ENCODE measurements around the gene USP20. TPM values are rescaled to one million over a fixed set of nuclear protein-coding genes. Genes with fewer than 3 reads are reported as not detected.
"Not testable (repeated sequence)": the region's sequence is repeated elsewhere in the genome, so short reads cannot be mapped to it uniquely, and the experiment has no call there.

USP20 gene
- total RNA-seq, result 10 to 100 TPM; 11.5 to 18.5 (median 15.5) TPM

DNA sequence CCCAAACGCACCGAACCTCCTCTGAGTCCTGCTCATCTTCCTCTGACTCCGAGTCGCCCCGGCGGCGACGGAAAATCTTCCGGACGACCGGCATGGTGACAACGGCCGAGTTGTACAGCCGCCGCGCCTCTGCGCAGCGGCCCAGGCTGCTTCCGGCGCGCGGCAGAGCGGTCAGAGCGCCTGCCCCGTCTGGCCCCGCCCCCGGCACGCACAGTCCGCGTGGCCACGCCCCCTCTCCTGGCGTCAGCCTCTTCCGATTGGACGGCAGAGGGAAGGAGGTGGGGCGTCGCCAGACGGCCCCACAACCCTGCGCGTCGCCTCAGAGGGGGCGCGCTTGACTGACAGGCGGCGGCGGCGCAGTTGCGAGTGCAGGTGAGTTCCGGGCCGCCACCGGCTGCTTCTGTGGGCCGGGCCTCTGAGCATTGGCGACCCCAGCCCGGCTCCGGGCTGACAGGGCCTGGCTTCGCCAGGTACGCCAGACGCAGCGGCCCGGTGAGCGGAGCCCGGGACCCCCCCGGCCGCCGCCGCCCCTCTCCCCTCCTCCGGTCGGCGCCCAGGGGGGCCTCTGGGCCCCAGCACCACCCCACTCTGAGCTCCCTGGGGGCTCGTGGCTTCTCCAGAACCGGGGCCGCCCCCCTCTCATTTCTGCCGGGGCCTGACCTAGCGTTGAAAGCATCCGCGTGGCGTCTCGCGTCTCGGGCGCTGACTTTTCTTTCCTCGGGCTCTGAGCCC, at the start of gene USP20, which contains the start of gene C9orf78:
Gene USP20, plus strand, starts transcription at position 331 of the 732 bp plus-strand sequence. CDS start 17,098 bp downstream, outside the sequence.
Gene C9orf78, minus strand, starts transcription at position 148 of the 732 bp plus-strand sequence. Its CDS starts 54 bp downstream, at position 94.
- DNase-seq (ENCODE audit: low spot score), result peak; percentile 87
- TF ChIP-seq, protein P1, sequence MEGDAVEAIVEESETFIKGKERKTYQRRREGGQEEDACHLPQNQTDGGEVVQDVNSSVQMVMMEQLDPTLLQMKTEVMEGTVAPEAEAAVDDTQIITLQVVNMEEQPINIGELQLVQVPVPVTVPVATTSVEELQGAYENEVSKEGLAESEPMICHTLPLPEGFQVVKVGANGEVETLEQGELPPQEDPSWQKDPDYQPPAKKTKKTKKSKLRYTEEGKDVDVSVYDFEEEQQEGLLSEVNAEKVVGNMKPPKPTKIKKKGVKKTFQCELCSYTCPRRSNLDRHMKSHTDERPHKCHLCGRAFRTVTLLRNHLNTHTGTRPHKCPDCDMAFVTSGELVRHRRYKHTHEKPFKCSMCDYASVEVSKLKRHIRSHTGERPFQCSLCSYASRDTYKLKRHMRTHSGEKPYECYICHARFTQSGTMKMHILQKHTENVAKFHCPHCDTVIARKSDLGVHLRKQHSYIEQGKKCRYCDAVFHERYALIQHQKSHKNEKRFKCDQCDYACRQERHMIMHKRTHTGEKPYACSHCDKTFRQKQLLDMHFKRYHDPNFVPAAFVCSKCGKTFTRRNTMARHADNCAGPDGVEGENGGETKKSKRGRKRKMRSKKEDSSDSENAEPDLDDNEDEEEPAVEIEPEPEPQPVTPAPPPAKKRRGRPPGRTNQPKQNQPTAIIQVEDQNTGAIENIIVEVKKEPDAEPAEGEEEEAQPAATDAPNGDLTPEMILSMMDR (IDR thresholded peaks at IDR 0.05), result no peak
- peak; percentile 99 for ATAC-seq (ENCODE audit: low FRiP score)

DNA sequence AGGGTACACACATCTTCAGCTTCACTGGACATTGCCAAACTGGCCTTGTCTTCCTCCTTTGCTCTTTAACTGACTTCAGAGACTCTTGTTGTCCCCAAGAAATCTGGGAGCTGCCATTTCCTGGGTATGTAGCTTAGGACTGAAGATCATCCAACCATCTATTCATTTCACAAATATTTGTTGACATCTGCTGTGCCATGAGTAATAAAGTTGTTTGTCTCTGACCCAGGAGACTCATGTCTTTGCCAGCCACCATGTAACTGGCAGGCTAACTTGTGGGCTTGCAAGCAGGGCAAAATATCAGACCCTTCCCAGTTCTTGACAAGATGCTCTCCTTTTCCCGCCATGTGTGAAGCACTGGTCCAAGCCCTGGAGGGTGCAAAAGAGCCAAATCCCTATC, 49.4 kb upstream of the USP20 start:
- TF ChIP-seq, protein P1 (IDR thresholded peaks at IDR 0.05), result no peak
- no peak for ATAC-seq (ENCODE audit: low FRiP score)
- DNase-seq (ENCODE audit: low spot score), result no peak

DNA sequence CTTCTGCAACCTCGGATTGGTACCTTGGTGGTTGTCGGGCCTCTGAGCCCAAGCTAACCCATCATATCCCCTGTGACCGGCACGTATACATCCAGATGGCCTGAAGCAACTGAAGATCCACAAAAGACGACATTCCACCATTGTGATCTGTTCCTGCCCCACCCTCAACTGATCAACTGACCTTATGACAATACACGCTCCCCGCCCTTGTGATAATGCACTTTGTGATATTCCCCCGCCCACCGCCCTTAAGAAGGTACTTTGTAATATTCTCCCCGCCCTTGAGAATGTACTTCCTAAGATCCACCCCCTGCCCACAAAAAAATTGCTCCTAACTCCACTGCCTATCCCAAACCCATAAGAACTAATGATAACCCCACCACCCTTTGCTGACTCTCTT, 48.8 kb upstream of the USP20 start:
- no peak for DNase-seq (ENCODE audit: low spot score)
- TF ChIP-seq, protein P1 (IDR thresholded peaks at IDR 0.05), result no peak
- no peak for ATAC-seq (ENCODE audit: low FRiP score)

DNA sequence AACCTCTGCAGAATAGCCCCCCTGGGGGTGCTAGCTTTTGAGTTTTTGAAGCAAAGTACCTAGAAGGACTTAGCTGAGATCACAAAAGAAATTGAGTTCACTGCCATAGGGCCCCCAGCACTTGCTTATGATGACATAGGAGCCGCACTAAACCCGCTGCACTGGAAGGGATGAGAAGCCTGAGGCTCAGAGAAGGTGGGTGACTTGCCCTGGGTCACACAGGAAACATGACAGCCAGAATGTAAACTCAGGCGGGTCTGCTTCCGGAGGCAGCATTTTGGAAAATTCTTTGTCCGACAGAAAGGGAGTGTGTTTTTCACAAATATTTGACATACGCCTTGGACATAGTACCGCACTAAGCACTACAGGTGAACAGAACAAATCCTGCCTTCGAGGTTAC, 40.7 kb upstream of the USP20 start:
- TF ChIP-seq, protein P1 (IDR thresholded peaks at IDR 0.05), result no peak

DNA sequence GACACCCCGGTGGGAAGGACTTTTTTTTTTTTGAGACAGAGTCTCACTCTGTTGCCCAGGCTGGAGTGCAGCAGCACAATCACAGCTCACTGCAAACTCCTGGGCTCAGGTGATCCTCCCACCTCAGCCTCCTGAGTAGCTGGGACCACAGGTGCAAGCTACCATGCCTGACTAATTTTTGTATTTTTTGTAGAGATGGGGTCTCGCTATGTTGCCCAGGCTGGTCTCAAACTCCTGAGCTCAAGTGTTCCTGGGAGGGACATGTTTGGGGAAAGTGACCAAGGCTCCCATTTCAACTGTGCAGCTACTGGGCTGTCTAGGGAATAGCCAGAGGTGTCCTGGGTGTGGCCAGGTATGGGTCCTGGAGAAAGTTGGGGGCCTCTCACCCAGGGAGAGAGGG, 39.2 kb upstream of the USP20 start:
- not testable (repeated sequence) for DNase-seq (ENCODE audit: low spot score); ATAC-seq (ENCODE audit: low FRiP score)

More for the DNA sequence above, 40.7 kb upstream of the USP20 start:
- ATAC-seq (ENCODE audit: low FRiP score) (no peak), DNase-seq (ENCODE audit: low spot score) (no peak)

DNA sequence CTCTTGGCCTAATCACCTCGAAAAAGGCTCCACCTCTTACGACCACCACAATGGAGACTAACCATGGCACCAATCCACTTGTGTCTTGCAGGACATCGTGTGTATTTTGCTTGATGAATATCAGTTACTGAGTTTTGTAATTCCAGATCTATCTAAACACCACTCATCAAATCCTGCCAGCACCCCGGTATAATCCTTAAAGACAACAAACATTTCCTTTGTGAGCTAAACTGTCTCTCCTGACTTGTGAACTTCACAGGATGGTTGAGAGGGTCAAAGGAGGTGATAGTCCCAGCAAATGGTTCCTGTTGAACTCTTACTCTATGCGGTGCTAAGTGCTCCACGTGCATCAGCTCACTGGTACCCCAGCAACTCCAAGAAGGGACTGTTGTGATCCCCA, 36.3 kb upstream of the USP20 start:
- TF ChIP-seq, protein P1 (IDR thresholded peaks at IDR 0.05), result no peak
- ATAC-seq (ENCODE audit: low FRiP score), result no peak
- no peak for DNase-seq (ENCODE audit: low spot score)

DNA sequence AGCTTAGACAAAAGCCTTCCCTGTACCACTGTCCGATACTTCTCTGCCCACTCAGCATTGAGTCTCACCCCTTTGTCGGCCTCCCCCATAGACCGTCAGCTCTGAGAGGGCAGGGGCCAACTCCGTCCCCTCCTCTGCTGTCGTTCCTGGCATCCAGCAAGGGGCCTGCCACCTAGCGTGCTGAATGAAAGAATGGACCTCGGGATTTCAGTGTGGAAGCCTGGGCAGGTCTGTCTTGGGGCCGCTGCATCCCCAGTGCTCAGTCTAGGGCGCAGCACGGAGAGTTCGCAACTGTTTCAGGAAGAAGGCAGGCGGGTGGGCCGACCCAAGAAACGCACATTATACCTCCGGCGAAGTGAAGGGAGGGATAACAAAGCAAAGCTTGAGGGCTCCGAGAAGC, 33.8 kb upstream of the USP20 start:
- no peak for DNase-seq (ENCODE audit: low spot score)
- TF ChIP-seq, protein P1 (IDR thresholded peaks at IDR 0.05), result no peak
- ATAC-seq (ENCODE audit: low FRiP score), result no peak

All from omental fat pad (tissue), 4 donors.